Panc1 (cell line): ENCODE measurements around the gene SGCE.

ENCODE experiments used
- TF ChIP-seq, protein P1 (sequence below): fragments of 450-650 bp; IDR thresholded peaks from 2 replicates; pipeline ENCODE4 v1.5.1; 2017; ENCODE audit warnings: mild to moderate bottlenecking
- TF ChIP-seq, protein P2 (sequence below), 2 experiments: IDR thresholded peaks; 2 replicates each; pipeline ENCODE4 v1.6.1; 2011 to 2012; ENCODE audit warnings: low read depth in 2 of 2, control low read depth in 1 of 2, low read length in 1 of 2, mild to moderate bottlenecking in 1 of 2, moderate library complexity in 1 of 2; ENCODE audit not compliant: insufficient read depth in 1 of 2

- TF ChIP-seq, protein P1, sequence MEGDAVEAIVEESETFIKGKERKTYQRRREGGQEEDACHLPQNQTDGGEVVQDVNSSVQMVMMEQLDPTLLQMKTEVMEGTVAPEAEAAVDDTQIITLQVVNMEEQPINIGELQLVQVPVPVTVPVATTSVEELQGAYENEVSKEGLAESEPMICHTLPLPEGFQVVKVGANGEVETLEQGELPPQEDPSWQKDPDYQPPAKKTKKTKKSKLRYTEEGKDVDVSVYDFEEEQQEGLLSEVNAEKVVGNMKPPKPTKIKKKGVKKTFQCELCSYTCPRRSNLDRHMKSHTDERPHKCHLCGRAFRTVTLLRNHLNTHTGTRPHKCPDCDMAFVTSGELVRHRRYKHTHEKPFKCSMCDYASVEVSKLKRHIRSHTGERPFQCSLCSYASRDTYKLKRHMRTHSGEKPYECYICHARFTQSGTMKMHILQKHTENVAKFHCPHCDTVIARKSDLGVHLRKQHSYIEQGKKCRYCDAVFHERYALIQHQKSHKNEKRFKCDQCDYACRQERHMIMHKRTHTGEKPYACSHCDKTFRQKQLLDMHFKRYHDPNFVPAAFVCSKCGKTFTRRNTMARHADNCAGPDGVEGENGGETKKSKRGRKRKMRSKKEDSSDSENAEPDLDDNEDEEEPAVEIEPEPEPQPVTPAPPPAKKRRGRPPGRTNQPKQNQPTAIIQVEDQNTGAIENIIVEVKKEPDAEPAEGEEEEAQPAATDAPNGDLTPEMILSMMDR, result no peak
- TF ChIP-seq, protein P2, sequence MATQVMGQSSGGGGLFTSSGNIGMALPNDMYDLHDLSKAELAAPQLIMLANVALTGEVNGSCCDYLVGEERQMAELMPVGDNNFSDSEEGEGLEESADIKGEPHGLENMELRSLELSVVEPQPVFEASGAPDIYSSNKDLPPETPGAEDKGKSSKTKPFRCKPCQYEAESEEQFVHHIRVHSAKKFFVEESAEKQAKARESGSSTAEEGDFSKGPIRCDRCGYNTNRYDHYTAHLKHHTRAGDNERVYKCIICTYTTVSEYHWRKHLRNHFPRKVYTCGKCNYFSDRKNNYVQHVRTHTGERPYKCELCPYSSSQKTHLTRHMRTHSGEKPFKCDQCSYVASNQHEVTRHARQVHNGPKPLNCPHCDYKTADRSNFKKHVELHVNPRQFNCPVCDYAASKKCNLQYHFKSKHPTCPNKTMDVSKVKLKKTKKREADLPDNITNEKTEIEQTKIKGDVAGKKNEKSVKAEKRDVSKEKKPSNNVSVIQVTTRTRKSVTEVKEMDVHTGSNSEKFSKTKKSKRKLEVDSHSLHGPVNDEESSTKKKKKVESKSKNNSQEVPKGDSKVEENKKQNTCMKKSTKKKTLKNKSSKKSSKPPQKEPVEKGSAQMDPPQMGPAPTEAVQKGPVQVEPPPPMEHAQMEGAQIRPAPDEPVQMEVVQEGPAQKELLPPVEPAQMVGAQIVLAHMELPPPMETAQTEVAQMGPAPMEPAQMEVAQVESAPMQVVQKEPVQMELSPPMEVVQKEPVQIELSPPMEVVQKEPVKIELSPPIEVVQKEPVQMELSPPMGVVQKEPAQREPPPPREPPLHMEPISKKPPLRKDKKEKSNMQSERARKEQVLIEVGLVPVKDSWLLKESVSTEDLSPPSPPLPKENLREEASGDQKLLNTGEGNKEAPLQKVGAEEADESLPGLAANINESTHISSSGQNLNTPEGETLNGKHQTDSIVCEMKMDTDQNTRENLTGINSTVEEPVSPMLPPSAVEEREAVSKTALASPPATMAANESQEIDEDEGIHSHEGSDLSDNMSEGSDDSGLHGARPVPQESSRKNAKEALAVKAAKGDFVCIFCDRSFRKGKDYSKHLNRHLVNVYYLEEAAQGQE (IDR thresholded peaks at IDR 0.05; ENCODE audit: insufficient read depth in 1 of 2, low read depth in 2 of 2, low read length in 1 of 2), result no peak
Observed at GRCh38 chr7:94612661-94613060, 43.3 kb downstream of the SGCE start.
